ENCODE data around the gene DNAH9. TPM values are rescaled to one million over a fixed set of nuclear protein-coding genes. Genes with fewer than 3 reads are reported as not detected.

The DNAH9 gene
- total RNA-seq, 4 donors from 2014 or later = 0.98 to 1.9 (median 1.5) TPM

DNA sequence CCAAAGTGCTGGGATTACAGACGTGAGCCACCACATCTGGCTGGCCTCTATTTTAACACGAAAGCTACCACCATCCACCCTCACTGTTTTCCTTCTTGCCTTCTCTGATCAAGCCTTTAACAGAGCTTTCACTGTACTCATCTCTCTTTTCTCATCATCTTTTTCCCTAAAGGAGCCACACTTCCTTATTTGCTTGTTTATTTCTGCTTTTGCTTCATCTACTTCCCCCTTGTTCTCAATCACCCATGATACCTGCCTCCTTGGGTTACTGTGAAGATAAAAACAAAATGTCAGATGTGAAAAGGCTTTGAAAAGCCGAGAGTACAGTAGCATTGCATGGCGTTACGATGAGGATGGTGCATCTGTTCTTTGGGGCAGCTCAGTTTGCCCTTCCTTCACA, 319.1 kb downstream of the DNAH9 start:
- no peaks in the 10 kb centered on the region for H3K27me3 ChIP-seq
- H3K27ac ChIP-seq = no peak overlapping the region
- H3K36me3 ChIP-seq = no peaks in the 10 kb centered on the region
- no peak for DNase-seq (ENCODE audit: low spot score in 2 of 2)
- no peaks in the 10 kb centered on the region for H3K4me1 ChIP-seq
- no peak overlapping the region for H3K4me3 ChIP-seq
- H3K9me3 ChIP-seq = peaks cover 0 to 9% (median 2%) of the 10 kb centered on the region in 4 donors
- TF ChIP-seq POLR2A (IDR thresholded peaks at IDR 0.05) (no peak), EP300 (IDR thresholded peaks at IDR 0.05) (no peak)
- TF ChIP-seq, protein P1, sequence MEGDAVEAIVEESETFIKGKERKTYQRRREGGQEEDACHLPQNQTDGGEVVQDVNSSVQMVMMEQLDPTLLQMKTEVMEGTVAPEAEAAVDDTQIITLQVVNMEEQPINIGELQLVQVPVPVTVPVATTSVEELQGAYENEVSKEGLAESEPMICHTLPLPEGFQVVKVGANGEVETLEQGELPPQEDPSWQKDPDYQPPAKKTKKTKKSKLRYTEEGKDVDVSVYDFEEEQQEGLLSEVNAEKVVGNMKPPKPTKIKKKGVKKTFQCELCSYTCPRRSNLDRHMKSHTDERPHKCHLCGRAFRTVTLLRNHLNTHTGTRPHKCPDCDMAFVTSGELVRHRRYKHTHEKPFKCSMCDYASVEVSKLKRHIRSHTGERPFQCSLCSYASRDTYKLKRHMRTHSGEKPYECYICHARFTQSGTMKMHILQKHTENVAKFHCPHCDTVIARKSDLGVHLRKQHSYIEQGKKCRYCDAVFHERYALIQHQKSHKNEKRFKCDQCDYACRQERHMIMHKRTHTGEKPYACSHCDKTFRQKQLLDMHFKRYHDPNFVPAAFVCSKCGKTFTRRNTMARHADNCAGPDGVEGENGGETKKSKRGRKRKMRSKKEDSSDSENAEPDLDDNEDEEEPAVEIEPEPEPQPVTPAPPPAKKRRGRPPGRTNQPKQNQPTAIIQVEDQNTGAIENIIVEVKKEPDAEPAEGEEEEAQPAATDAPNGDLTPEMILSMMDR (IDR thresholded peaks at IDR 0.05) = no peak
- WGBS, 2 donors = 80 to 89% methylated on average over 5 of the region's 5 CpGs

DNA sequence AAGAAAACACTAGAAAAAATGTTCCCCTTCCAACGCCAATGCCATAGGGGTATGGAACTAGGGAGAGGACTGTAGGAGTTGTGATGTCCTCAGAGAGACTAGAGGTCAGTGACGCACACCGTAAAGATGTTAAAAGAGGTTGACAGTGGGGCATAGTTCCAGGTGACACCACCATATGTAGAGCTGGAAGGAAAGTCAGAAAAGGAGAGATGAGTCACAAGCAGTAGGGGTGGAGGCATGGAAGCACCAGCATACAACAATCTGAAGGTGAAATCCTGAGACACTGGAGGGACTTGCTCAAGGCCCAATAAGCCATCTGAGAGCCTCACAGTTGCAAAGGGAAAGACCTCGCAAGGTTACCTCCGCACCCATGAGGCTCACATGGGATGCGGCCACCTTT, 323.0 kb downstream of the DNAH9 start:
- no peak for DNase-seq (ENCODE audit: low spot score in 2 of 2)
- no peaks in the 10 kb centered on the region for H3K27me3 ChIP-seq
- H3K9me3 ChIP-seq = peaks cover 0 to under 1% (median 0%) of the 10 kb centered on the region in 4 donors
- no peak overlapping the region for H3K4me3 ChIP-seq
- no peaks in the 10 kb centered on the region for H3K36me3 ChIP-seq
- H3K27ac ChIP-seq = no peak overlapping the region
- 91 to 95% methylated on average over 6 of the region's 6 CpGs for WGBS, 2 donors
- H3K4me1 ChIP-seq = no peaks in the 10 kb centered on the region
- TF ChIP-seq EP300 (IDR thresholded peaks at IDR 0.05) (no peak), POLR2A (IDR thresholded peaks at IDR 0.05) (no peak)
- TF ChIP-seq, protein P1 (IDR thresholded peaks at IDR 0.05) = no peak

DNA sequence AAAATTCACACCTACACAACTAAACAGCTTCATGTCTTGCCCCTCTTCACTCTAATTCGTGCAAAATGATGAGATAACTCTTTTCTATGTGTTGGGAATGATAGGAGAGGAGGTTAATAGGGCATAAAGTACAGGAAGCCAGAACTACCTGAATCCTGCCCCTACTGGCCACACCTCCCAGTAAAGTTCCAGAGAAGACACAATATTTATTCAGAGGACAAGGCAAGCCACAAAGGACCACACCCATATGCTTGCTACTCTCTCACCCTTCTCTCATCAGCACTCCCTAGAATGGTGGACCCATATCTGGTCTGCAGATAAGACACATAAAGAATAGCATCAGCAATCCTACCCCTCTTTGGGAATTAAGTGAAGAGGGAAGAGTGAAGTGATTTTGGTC, 324.4 kb downstream of the DNAH9 start:
- Histone ChIP-seq H3K36me3 (no peaks in the 10 kb centered on the region), H3K4me3 (no peak overlapping the region), H3K27ac (no peak overlapping the region), H3K4me1 (no peaks in the 10 kb centered on the region), H3K9me3 (peaks cover 0 to 7% (median 0%) of the 10 kb centered on the region in 4 donors), H3K27me3 (no peaks in the 10 kb centered on the region)
- TF ChIP-seq, protein P1 (IDR thresholded peaks at IDR 0.05) = no peak
- TF ChIP-seq EP300 (IDR thresholded peaks at IDR 0.05) (no peak), POLR2A (IDR thresholded peaks at IDR 0.05) (no peak)
- WGBS, 2 donors = 81 to 86% methylated on average over 1 of the region's 1 CpG
- no peak for DNase-seq (ENCODE audit: low spot score in 2 of 2)

DNA sequence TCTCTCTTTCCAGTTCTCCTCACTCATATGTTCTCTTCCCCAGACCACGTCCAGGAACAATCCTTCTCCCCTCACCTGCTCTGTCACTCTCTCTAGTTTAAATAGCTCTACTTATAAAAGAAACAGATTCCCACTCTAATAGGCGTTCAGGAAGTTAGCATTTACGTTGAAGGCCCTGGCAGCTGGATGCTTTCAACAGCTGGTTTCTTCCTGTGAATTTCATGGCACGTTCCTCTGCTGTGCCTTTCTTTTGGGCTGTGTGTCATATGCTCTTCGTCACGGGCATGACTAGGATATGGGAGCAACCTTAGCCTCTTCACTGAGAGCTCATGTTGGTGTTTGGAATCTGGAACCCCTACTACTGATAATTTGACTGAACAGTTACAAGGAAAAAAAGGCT, 325.8 kb downstream of the DNAH9 start:
- peaks cover 0 to 7% (median 0%) of the 10 kb centered on the region in 4 donors for H3K9me3 ChIP-seq
- no peaks in the 10 kb centered on the region for H3K27me3 ChIP-seq
- TF ChIP-seq, protein P1 (IDR thresholded peaks at IDR 0.05) = no peak
- TF ChIP-seq POLR2A (IDR thresholded peaks at IDR 0.05) (no peak), EP300 (IDR thresholded peaks at IDR 0.05) (no peak)
- no peak overlapping the region for H3K4me3 ChIP-seq
- no peak overlapping the region for H3K27ac ChIP-seq
- no peaks in the 10 kb centered on the region for H3K36me3 ChIP-seq
- H3K4me1 ChIP-seq = no peaks in the 10 kb centered on the region
- no peak for DNase-seq (ENCODE audit: low spot score in 2 of 2)
- WGBS, 2 donors = 67 to 74% methylated on average over 6 of the region's 6 CpGs

DNA sequence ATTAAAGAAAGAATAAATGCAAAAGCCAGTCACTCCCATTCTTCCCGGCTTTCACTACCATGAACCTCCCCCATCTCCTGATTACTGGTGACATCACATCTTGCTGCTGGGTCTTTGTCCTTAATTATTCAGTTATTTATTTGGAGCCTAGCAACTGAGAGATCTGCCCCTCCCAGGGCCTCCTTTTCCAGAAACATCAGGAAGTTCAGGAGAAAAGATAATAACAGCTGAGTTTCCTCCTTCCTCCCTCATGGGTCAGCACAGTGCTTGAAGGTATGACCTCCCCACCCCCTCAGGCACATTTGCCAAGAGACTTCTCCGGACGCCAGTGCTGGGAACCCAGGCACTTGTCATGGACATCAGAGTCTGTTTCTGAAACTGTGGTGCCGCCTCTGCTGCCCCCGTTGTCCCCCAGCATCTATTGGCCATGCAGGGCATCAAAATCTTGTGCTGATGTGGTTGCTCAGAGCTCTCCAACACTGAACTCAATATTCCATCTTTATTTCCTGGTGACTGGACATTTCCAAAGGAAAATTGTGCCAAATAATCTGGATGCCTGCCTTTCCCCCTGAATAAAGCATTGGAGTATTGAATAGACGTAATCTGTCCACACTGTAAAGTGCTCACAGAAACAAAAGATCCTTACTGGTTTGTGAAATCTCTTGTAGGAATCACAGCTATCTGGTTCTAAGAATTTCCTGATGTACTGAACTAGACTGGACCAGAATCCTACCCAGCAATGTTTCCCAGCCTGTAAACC, 327.2 kb downstream of the DNAH9 start:
- no peak for DNase-seq (ENCODE audit: low spot score in 2 of 2)
- TF ChIP-seq POLR2A (IDR thresholded peaks at IDR 0.05) (no peak), EP300 (IDR thresholded peaks at IDR 0.05) (no peak)
- TF ChIP-seq, protein P1 (IDR thresholded peaks at IDR 0.05) = no peak
- Histone ChIP-seq H3K27ac (no peak overlapping the region), H3K4me1 (no peaks in the 10 kb centered on the region), H3K9me3 (peaks cover 0 to 7% (median 0%) of the 10 kb centered on the region in 4 donors), H3K36me3 (no peaks in the 10 kb centered on the region), H3K27me3 (no peaks in the 10 kb centered on the region), H3K4me3 (no peak overlapping the region)
- 42 to 50% methylated on average over 6 of the region's 6 CpGs for WGBS, 2 donors
